HepG2 (cell line): ENCODE data around the gene SLC7A6OS.

ENCODE experiments used
- CBFB ChIP-seq: sonication (generic); formaldehyde crosslinking; IDR thresholded peaks from 2 replicates; pipeline ENCODE4 v1.4.0; 2020; ENCODE audit warnings: missing genetic modification reagents
- KLF16 ChIP-seq, 2 experiments: sonication (generic) in 1 of 2; formaldehyde crosslinking in 1 of 2; IDR thresholded peaks; 2 replicates each; pipeline versions ENCODE4 v1.6.1 to v1.8.0; 2016 to 2023; ENCODE audit warnings: missing genetic modification reagents in 2 of 2, missing compliant biosample characterization in 1 of 2
- NR2C2 ChIP-seq: sonication (generic); formaldehyde crosslinking; IDR thresholded peaks from 2 replicates; pipeline ENCODE4 v1.4.0; 2020; ENCODE audit warnings: missing genetic modification reagents, mild to moderate bottlenecking, moderate library complexity, borderline replicate concordance
- PCBP2 ChIP-seq: fragments of 200-400 bp; formaldehyde crosslinking; optimal IDR thresholded peaks from 2 replicates; pipeline ENCODE3; 2018; ENCODE audit warnings: low read length, low read depth; ENCODE audit not compliant: poor library complexity, severe bottlenecking
- POLR2A ChIP-seq, 2 experiments: IDR thresholded peaks; 2 replicates each; pipeline ENCODE4 v1.6.1; 2011; ENCODE audit warnings: low read depth in 2 of 2, low read length in 2 of 2, mild to moderate bottlenecking in 1 of 2, moderate library complexity in 1 of 2; ENCODE audit not compliant: insufficient read depth in 1 of 2
- RAD51 ChIP-seq: fragments of 450-650 bp; IDR thresholded peaks from 2 replicates; pipeline ENCODE4 v1.6.1; 2016; ENCODE audit warnings: borderline replicate concordance
- SRY ChIP-seq: sonication (generic); formaldehyde crosslinking; IDR thresholded peaks from 2 replicates; pipeline ENCODE4 v1.8.0; 2022; ENCODE audit warnings: mild to moderate bottlenecking, missing genetic modification reagents
- ZBTB21 ChIP-seq: sonication (generic); formaldehyde crosslinking; IDR thresholded peaks from 2 replicates; pipeline ENCODE4 v1.4.0; 2020; ENCODE audit warnings: missing genetic modification reagents
- ZNF12 ChIP-seq: sonication (generic); formaldehyde crosslinking; IDR thresholded peaks from 2 replicates; pipeline ENCODE4 v1.5.0; 2020; ENCODE audit warnings: missing genetic modification reagents
- ZNF329 ChIP-seq: sonication (generic); formaldehyde crosslinking; IDR thresholded peaks from 2 replicates; pipeline ENCODE4 v1.9.0; 2021; ENCODE audit warnings: low read depth, mild to moderate bottlenecking, missing genetic modification reagents
- TF ChIP-seq, protein P1 (sequence below): sonication (generic); formaldehyde crosslinking; IDR thresholded peaks from 2 replicates; pipeline ENCODE4 v1.4.0; 2020; ENCODE audit warnings: missing genetic modification reagents
- TF ChIP-seq, protein P2 (sequence below): sonication (generic); formaldehyde crosslinking; IDR thresholded peaks from 2 replicates; pipeline ENCODE4 v1.5.0; 2020; ENCODE audit warnings: mild to moderate bottlenecking, missing genetic modification reagents, moderate library complexity

DNA sequence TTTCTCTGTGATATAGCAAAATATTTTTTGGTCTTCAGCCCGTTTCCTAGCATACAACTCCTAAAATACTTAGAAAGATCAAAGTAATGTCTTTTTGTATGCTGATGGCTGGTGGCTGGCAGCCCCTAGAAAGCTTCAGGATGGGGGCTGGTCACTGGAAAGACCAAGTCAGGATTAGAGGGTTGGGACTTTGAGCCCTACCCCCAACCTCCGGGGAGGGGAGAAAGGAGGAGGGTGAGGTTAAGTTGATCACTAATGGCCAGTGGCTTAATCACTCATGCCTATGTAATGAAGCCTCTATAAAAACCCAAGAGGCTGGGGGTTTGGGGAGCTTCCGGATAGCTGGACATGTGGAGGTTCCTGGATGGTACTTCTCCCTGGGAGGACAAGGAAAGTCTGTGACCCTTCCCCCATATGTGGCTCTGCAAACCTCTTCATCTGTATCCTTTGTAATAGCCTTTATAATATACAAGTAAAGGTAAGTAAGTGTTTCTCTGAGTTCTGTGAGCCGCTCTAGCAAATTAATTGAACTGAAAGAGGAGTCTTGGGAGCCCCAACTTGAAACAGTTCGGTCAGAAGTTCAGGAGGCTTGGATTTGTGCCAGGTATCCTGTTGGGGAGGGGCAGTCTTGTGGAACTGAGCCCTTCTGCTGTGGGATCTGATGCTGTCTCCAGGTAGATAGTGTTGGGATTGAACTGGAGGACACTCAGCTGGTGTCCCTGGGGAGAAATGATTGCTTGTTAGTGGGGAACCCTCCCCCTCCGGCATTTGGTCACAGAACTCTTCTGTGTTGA lies 42.9 kb downstream of the SLC7A6OS start:
- TF ChIP-seq SRY (CRISPR knock-in tag), result no peak
- TF ChIP-seq POLR2A (IDR thresholded peaks at IDR 0.05; ENCODE audit: insufficient read depth in 1 of 2, low read depth in 2 of 2, low read length in 2 of 2), result no peak
- TF ChIP-seq ZNF12 (CRISPR knock-in tag), result no peak
- no peak for TF ChIP-seq ZBTB21 (CRISPR knock-in tag)
- TF ChIP-seq ZNF329, result no peak
- no peak for TF ChIP-seq RAD51
- no peak for TF ChIP-seq PCBP2
- no peak for TF ChIP-seq NR2C2
- TF ChIP-seq, protein P1, sequence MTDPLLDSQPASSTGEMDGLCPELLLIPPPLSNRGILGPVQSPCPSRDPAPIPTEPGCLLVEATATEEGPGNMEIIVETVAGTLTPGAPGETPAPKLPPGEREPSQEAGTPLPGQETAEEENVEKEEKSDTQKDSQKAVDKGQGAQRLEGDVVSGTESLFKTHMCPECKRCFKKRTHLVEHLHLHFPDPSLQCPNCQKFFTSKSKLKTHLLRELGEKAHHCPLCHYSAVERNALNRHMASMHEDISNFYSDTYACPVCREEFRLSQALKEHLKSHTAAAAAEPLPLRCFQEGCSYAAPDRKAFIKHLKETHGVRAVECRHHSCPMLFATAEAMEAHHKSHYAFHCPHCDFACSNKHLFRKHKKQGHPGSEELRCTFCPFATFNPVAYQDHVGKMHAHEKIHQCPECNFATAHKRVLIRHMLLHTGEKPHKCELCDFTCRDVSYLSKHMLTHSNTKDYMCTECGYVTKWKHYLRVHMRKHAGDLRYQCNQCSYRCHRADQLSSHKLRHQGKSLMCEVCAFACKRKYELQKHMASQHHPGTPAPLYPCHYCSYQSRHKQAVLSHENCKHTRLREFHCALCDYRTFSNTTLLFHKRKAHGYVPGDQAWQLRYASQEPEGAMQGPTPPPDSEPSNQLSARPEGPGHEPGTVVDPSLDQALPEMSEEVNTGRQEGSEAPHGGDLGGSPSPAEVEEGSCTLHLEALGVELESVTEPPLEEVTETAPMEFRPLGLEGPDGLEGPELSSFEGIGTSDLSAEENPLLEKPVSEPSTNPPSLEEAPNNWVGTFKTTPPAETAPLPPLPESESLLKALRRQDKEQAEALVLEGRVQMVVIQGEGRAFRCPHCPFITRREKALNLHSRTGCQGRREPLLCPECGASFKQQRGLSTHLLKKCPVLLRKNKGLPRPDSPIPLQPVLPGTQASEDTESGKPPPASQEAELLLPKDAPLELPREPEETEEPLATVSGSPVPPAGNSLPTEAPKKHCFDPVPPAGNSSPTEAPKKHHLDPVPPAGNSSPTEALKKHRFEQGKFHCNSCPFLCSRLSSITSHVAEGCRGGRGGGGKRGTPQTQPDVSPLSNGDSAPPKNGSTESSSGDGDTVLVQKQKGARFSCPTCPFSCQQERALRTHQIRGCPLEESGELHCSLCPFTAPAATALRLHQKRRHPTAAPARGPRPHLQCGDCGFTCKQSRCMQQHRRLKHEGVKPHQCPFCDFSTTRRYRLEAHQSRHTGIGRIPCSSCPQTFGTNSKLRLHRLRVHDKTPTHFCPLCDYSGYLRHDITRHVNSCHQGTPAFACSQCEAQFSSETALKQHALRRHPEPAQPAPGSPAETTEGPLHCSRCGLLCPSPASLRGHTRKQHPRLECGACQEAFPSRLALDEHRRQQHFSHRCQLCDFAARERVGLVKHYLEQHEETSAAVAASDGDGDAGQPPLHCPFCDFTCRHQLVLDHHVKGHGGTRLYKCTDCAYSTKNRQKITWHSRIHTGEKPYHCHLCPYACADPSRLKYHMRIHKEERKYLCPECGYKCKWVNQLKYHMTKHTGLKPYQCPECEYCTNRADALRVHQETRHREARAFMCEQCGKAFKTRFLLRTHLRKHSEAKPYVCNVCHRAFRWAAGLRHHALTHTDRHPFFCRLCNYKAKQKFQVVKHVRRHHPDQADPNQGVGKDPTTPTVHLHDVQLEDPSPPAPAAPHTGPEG (CRISPR knock-in tag), result no peak
- TF ChIP-seq, protein P2, sequence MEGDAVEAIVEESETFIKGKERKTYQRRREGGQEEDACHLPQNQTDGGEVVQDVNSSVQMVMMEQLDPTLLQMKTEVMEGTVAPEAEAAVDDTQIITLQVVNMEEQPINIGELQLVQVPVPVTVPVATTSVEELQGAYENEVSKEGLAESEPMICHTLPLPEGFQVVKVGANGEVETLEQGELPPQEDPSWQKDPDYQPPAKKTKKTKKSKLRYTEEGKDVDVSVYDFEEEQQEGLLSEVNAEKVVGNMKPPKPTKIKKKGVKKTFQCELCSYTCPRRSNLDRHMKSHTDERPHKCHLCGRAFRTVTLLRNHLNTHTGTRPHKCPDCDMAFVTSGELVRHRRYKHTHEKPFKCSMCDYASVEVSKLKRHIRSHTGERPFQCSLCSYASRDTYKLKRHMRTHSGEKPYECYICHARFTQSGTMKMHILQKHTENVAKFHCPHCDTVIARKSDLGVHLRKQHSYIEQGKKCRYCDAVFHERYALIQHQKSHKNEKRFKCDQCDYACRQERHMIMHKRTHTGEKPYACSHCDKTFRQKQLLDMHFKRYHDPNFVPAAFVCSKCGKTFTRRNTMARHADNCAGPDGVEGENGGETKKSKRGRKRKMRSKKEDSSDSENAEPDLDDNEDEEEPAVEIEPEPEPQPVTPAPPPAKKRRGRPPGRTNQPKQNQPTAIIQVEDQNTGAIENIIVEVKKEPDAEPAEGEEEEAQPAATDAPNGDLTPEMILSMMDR (CRISPR knock-in tag), result no peak
- TF ChIP-seq CBFB (CRISPR knock-in tag), result no peak
- TF ChIP-seq KLF16 (CRISPR knock-in tag; IDR thresholded peaks at IDR 0.05), result no peak
